NCI-H1105 treated with DMSO at 0.1 percent for 48 hours (cell line): ENCODE results near the gene CLIP3.
A peak's percentile ranks its signal among the peaks of the same experiment; 100 is the strongest.
"Not testable (repeated sequence)": the region's sequence is repeated elsewhere in the genome, so short reads cannot be mapped to it uniquely, and the experiment has no call there.

Experiments used
- DNase-seq: peaks from one replicate; lab custom pipeline; 2025; lab: John Stamatoyannopoulos, UW

Gene CLIP3

GRCh38 chr19:36006955-36007354 lies 25.7 kb downstream of the CLIP3 start:
- no peak for DNase-seq

GRCh38 chr19:36003284-36003683 lies 29.4 kb downstream of the CLIP3 start:
- DNase-seq = no peak

GRCh38 chr19:36001605-36002004 lies 31.1 kb downstream of the CLIP3 start:
- no peak for DNase-seq

- no peak for DNase-seq
Measured at GRCh38 chr19:35996777-35997176, 35.9 kb downstream of the CLIP3 start.

- peak; percentile 91 for DNase-seq
Measured at GRCh38 chr19:35995048-35995993, 37.4 kb downstream of the CLIP3 start, which contains the start of gene SDHAF1. TSS of gene SDHAF1 (plus strand) at chr19:35995188. CDS start at chr19:35995275, 87 bp downstream.

GRCh38 chr19:35993923-35994598 lies 38.6 kb downstream of the CLIP3 start:
- DNase-seq = no peak

- DNase-seq = no peak
Measured at GRCh38 chr19:35992907-35993765, 39.5 kb downstream of the CLIP3 start.

- no peak for DNase-seq
Measured at GRCh38 chr19:35991731-35992450, 40.8 kb downstream of the CLIP3 start.

GRCh38 chr19:35990771-35991730 lies 41.6 kb downstream of the CLIP3 start:
- no peak for DNase-seq

- DNase-seq = no peak
Measured at GRCh38 chr19:35990156-35990555, 42.5 kb downstream of the CLIP3 start.

- no peak for DNase-seq
Measured at GRCh38 chr19:35988824-35989223, 43.8 kb downstream of the CLIP3 start.

- no peak for DNase-seq
Measured at GRCh38 chr19:35987571-35987896, 45.1 kb downstream of the CLIP3 start.

- DNase-seq = peak; percentile 57
Measured at GRCh38 chr19:35986664-35987570, 45.8 kb downstream of the CLIP3 start.

- DNase-seq = no peak
Measured at GRCh38 chr19:35986111-35986510, 46.6 kb downstream of the CLIP3 start.

- no peak for DNase-seq
Measured at GRCh38 chr19:35983177-35983576, 49.5 kb downstream of the CLIP3 start.

GRCh38 chr19:35980997-35981396 lies 51.7 kb downstream of the CLIP3 start:
- not testable (repeated sequence) for DNase-seq

- no peak for DNase-seq
Measured at GRCh38 chr19:35978832-35979365, 53.8 kb downstream of the CLIP3 start.

- no peak for DNase-seq
Measured at GRCh38 chr19:35978271-35978670, 54.4 kb downstream of the CLIP3 start.
